NCI-H1105 treated with DMSO at 0.1 percent for 48 hours (cell line): ENCODE measurements around the gene LAMA5.

ENCODE experiments used
- DNase-seq: peaks from one replicate; lab custom pipeline; 2025; lab: John Stamatoyannopoulos, UW

LAMA5 gene

GRCh38 chr20:62405108-62405980 lies 38.2 kb upstream of the LAMA5 start:
- DNase-seq, result no peak

DNA sequence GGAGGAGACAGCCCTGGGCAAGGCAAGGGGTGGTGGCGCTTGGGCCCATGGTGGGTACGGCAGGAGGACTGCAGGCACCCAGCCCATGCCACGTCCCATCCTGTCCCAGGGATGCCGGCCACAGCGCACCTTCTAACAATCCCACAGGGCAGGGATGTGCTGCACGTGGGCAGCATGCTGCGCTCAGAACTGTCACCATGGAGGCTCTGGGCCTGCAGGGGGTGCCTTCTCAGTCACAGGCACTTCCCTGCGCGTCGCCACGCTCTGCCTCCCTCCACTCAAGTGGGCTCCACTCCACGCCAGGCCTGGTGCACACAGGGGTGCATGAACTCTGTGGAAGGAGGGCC lies 37.6 kb upstream of the LAMA5 start:
- DNase-seq, result no peak

- DNase-seq, result no peak
Observed at GRCh38 chr20:62404112-62404665, 37.1 kb upstream of the LAMA5 start.

DNA sequence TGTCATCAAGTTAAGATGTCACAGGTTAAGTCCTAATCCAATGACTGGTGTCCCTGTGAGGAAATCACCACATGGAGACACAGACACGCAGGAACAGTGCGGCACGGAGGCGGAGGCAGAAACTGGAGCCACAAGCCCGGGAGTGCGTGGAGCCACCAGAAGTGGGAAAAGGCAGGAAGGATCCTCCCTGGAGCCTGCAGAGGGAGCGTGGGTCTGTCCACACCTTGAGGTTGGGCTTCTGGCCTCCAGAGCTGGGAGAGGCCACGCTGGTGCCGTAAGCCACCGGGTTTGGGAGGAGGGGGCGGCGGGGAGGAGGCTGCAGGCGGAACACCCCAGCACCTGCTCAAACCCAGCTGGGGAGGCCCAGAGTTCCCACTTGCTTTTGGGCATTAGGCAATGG lies 36.2 kb upstream of the LAMA5 start:
- DNase-seq, result no peak

DNA sequence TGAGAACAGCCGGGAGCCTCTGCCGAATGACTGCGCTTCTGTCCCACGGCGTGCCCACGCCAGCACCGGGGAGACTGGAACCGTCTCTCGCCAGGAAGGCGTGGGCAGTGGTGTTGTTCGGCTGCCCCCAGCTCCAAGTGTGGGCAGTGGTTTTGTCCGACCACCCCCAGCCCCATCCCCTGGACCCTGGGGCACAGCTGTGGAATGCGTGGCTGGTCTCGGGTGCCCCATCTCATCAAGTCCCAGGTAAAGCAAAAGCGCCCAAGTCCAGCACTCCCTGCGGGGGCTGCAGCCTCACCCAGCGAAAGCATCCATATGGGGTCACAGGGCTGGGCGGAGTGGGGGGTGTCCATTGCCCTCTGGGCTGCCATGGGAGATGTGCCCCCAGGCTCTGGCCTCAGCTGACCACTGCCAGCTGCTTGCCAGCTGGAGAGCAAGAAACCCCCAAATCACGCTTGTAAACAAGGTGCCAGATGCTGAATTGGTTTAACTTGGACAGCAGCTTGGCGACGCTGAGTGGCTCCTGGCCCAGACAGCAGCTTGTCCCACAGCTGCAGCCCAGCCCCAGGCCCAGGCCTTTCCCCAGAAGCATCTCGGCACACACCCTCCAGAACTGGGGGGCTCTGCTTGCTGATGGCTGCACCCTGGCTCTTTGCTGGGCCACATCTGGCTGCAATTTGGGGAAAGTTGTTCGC lies 35.5 kb upstream of the LAMA5 start:
- no peak for DNase-seq

DNA sequence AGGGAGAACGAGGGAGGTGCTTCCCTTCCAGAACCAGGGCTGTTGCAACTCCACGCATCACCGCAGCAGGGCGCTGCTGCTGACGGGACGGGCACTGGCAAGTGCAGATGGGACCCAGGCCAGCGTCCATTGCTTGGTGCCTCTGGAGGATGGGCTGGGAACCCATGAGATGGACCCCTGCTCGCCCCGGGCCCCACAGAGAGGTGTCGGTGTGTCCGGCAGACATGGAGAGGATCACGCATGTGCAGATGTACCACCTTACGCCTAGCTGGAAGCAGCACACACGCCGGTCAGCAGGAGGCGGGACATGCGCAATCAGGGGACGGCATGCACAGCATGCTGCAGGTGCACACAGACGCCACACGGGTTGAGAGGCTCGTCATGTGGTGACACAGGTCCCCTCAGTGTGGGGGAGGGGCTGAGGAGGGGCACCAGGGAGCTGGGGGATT lies 34.2 kb upstream of the LAMA5 start:
- DNase-seq, result no peak

- DNase-seq, result no peak
Observed at GRCh38 chr20:62400541-62400940, 33.4 kb upstream of the LAMA5 start.

- peak; percentile 38 for DNase-seq
Observed at GRCh38 chr20:62400021-62400420, 32.9 kb upstream of the LAMA5 start.

GRCh38 chr20:62398120-62398821 lies 31.2 kb upstream of the LAMA5 start:
- no peak for DNase-seq

DNA sequence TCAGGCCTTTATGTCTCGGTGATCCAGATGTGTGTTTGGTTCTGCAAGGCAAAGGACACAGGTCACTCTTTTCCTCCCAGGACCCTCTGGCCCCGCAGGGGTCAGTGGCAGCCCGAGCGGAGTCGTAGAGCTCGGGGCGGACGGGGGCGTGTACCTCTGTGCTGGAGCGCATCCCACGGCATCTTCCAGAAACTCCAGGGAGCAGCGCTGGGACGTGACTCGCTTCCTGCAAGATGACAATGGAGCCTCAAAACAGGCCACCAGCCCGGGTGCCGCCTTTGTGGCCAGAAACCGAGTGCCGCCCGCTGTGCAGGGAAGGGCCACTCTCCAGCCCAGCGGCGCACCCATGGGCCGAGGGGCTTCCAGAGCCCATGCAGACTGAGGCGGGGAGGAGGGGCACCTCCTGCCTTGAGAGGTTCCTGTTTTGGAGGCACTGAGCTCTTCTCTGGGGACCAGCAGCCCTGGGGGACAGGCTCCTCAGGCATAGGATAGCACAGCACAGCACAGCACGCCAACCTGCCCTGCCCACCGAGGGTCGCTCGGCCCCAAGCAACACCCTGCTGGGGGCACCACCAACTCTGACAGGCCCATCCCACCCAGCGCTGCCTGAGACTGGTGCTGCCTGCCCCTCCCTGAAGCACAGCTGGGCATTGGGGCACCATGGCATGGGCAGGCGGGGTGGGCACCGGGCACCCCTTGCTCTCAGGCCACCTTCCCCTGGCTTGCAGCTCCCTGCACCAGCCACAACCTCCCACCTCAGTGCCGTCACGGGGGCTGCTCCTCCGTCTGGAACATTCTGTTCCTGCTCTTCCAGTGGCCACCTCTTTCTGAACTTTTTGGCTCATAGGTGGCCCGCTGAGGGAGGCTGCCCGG lies 29.5 kb upstream of the LAMA5 start:
- no peak for DNase-seq

GRCh38 chr20:62395311-62396242 lies 28.5 kb upstream of the LAMA5 start:
- no peak for DNase-seq

DNA sequence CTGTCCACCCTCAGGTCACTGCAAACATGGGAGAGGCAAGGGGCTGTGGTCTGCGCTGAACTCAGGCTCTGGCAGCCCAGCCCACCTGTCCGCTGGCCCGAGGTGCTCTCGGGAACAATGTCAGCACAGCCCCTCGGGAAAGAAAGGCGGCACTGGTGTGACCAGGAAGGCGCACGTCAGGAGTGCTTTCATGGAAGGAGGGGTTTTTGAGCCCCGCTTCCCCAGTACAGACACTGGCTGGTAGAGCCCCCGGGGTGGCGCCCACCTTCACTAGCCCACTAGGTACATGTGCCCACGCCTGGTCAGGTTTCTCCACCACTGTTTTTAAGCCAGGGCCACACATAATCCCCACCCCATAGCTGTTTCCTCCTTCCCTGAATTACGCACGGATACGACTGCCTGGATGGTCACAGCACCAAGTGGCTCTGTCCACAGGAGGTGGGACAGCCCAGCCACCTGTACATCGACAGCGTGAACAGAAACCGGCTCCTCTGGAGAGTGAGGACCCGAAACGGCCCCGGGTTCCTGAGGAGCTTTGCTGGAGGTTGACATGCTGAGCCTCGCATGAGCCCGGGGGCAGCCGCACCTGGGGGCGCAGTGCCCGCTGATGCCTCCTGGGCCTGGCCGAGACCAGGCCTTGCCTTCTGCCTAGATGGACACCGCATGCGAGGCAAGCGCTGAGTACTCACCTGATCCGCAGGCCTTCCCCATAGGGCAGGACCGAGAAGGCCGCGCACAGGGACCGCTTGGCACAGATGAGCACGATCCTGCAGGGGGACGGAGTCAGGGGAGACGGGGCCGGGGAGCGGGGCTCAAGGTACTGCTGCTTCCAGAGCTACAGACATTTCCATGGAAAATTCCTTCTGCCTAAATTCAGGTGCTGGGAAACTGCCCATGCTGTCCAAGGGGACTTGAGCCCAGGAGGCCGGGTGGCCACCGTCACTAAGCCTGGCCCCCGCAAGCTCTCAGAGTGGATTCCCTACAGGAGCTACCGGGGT lies 27.4 kb upstream of the LAMA5 start:
- DNase-seq, result no peak

DNA sequence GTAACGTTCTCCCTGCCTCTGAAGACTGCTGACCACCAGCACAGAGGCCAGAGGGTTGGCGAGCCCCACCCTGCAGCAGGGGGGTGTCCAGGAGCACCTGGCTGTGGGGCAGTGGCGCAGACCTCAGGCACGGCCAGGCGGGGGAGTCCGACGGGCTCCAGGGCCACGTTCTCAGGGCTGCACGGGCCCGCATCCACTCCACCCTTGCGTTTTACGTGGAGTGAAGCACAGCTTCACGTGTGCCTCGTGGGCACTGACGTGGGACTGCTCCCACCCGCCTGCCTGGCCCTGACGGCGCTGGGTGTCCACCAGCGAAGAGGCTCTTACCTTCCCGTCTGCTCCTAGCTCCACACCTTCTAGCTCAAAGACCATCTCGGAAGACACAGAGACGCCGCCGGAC lies 26.7 kb upstream of the LAMA5 start:
- DNase-seq, result no peak

- DNase-seq, result no peak
Observed at GRCh38 chr20:62393335-62393665, 26.2 kb upstream of the LAMA5 start.

DNA sequence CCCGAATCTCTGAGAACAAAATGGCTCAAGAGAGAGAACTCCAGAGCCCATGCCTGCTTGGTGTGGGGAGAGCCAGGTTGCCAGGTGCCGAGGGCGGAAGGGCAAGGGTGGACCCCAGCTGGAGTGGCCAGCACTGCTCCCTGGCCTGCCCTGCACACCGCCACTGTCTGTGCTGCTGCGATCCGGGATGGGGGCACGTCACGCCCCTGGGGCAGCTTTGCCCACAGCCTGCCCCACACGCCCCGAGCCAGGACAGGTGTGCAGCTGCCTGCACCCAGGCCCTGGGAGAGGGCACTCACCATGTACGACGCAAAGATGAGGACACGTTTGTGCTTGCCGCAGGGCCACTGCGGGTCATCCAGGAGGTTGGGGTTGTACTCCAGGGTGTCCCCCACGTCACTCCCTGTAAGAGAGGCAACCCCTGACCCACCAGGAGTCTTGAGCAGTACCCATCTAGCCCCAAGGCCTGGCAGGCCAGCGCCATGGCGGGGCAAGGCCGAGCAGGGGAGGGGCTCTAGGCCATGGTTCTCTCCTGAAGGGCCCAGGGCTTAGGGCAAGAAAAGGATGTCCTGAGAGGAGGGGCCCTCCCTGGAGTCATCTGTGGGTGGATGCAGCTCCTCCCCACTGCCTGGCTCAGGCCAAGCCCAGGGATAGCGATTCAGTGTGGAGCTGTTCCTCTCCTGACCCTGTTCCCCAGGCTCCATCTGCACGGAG lies 25.7 kb upstream of the LAMA5 start:
- no peak for DNase-seq

- DNase-seq, result no peak
Observed at GRCh38 chr20:62392077-62392418, 24.9 kb upstream of the LAMA5 start.

GRCh38 chr20:62391165-62392076 lies 24.3 kb upstream of the LAMA5 start:
- DNase-seq, result no peak
